Measurements from ENCODE around the gene RNF213. TPM values are rescaled to one million over a fixed set of nuclear protein-coding genes. Genes with fewer than 3 reads are reported as not detected.

The RNF213 gene
- total and polyA plus RNA-seq, 2 of the 8 experiments (the other 6 are each of a cell fraction or from before 2014, with no cell fraction given) = 33.8 to 62.8 TPM

DNA sequence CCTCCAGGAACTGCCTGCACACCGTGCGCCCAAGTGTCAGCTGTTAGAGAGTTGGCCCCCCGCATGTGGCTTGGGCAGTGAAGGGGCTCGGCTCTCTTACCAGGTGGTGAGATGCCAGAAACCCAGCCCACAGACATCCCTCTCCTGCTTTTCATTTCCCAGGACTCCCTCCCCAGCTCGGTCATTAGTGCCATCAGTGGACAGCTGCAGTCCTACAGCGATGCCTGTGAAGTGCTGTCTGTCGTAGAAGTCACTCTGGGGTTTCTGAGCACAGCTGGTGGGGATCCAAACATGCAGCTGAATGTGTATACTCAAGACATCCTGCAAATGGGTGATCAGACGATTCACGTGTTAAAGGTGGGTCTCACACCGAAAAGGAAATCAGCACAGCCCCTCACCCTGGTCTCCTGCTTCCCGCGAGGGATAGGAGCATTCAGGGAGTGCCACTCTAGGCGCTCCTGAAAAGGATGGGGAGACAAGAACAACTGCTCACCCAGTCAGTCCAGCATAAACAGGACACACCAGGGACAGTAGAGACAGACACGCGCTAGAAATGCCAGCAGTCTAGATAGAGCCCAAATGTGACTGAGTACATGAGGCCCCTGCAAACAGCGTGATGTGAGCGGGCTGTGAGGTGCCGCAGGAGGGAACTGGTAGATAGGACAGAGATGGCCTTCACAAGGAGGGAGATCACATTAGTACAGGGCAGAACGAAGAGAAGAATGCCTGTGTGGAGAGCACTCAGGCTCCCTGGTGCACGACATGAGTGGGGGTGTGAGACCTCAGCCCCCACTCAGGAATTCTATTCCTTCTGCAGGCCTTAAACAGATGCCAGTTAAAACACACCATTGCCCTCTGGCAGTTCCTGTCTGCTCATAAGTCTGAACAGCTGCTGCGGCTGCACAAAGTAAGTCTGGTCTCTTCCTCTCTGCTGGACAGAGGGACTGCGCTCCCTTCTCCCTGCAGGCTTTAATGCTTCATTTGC, 128.7 kb downstream of the RNF213 start:
- Histone ChIP-seq H3K9ac (replicated peaks in 1 of 4; ENCODE audit: extremely low read depth in 1 of 4, low read depth in 3 of 4, low read length in 3 of 4) (no peak overlapping the region), H3K27ac (ENCODE audit: low read depth, low read length) (no peak overlapping the region), H2AFZ (ENCODE audit: low read length) (no peak overlapping the region), H4K91ac (replicated peaks; ENCODE audit: insufficient read length, low read length) (no peak overlapping the region), H3K23ac (ENCODE audit: insufficient read length) (no peak overlapping the region), H3K18ac (ENCODE audit: extremely low read depth, low read length) (no peak overlapping the region), H2BK12ac (ENCODE audit: low read depth, low read length) (no peak overlapping the region), H3K56ac (replicated peaks; ENCODE audit: insufficient read length, low read depth, low read length) (no peak overlapping the region), H3K4me2 (ENCODE audit: insufficient read depth in 1 of 2, low read depth in 2 of 2, low read length in 2 of 2) (no peak overlapping the region), H3K4me3 (ENCODE audit: extremely low read depth in 1 of 4, insufficient read depth in 2 of 4, low read depth in 3 of 4, low read length in 4 of 4) (no peak overlapping the region), H3K79me2 (ENCODE audit: control insufficient read depth in 1 of 2, insufficient read depth in 2 of 2, low read length in 2 of 2) (no peaks in the 10 kb centered on the region), H4K5ac (ENCODE audit: insufficient read length, low read depth, low read length) (no peak overlapping the region), H2AK5ac (ENCODE audit: low read depth, low read length) (no peak overlapping the region), H4K8ac (ENCODE audit: extremely low read depth, insufficient read depth, low read length) (no peak overlapping the region), H2BK5ac (ENCODE audit: low read depth, low read length) (no peak overlapping the region), H2BK120ac (replicated peaks; ENCODE audit: low read depth, low read length) (no peak overlapping the region), H3K23me2 (ENCODE audit: low read depth, low read length) (no peaks in the 10 kb centered on the region), H3K79me1 (ENCODE audit: low read depth, low read length) (no peaks in the 10 kb centered on the region; the same call in none of the 2 replicates), H3K36me3 (ENCODE audit: control insufficient read depth in 2 of 4, insufficient read depth in 4 of 4, low read length in 3 of 4) (peaks cover 15 to 55% (median 21%) of the 10 kb centered on the region in 4 experiments; a peak in 6 of 8 replicates), H2BK20ac (ENCODE audit: low read length) (no peak overlapping the region), H3K9me3 (ENCODE audit: insufficient read depth in 2 of 2, low read depth in 1 of 2, low read length in 1 of 2) (no peaks in the 10 kb centered on the region), H2BK15ac (ENCODE audit: low read length) (no peak overlapping the region), H3K4ac (replicated peaks; ENCODE audit: insufficient read length, low read depth, low read length) (no peak overlapping the region), H4K20me1 (replicated peaks in 1 of 2; ENCODE audit: control insufficient read depth in 1 of 2, insufficient read depth in 2 of 2, low read length in 2 of 2) (peaks cover 2% of the 10 kb centered on the region in 2 experiments), H3K27me3 (replicated peaks in 1 of 4; ENCODE audit: control insufficient read depth in 3 of 4, extremely low read depth in 1 of 4, insufficient read depth in 3 of 4, low read length in 3 of 4) (no peaks in the 10 kb centered on the region), H3K14ac (ENCODE audit: insufficient read length) (no peak overlapping the region), H3K4me1 (replicated peaks in 1 of 4; ENCODE audit: control insufficient read depth in 3 of 4, insufficient read depth in 4 of 4, low read length in 3 of 4) (no peaks in the 10 kb centered on the region)
- FAIRE-seq = no peak
- no peak for DNase-seq (ENCODE audit: low read depth in 1 of 2, low spot score in 2 of 2)
- CTCF ChIA-PET (ENCODE audit: partially characterized antibody) = interaction anchor here (0.6 to 2.4 kb wide), 2 partner anchors 28 to 599 kb away, joined by 3 to 8 read pairs; no protein-coding TSS in a partner anchor
- WGBS, 2 experiments (ENCODE audit: extremely low coverage in 1 of 2, insufficient coverage in 1 of 2, insufficient read length in 1 of 2, insufficient replicate concordance in 2 of 2, low coverage in 1 of 2, low lambda C conversion rate in 2 of 2, missing lambda C conversion rate in 1 of 2) = 89% methylated on average over 20 of the region's 22 CpGs; no CpG with 5 or more reads in 1 of the 2 experiments
- POLR2A ChIA-PET (ENCODE audit: partially characterized antibody) = no interaction called here
- TF ChIP-seq HDAC2 (IDR thresholded peaks at IDR 0.05; ENCODE audit: borderline replicate concordance in 1 of 2, low read depth in 2 of 2, low read length in 2 of 2) (no peak), MAFK (IDR thresholded peaks at IDR 0.05; ENCODE audit: low read depth, low read length) (no peak), EP300 (IDR thresholded peaks at IDR 0.05; ENCODE audit: borderline replicate concordance in 1 of 2, low read depth in 2 of 2, low read length in 2 of 2) (no peak)
- TF ChIP-seq, protein P1, sequence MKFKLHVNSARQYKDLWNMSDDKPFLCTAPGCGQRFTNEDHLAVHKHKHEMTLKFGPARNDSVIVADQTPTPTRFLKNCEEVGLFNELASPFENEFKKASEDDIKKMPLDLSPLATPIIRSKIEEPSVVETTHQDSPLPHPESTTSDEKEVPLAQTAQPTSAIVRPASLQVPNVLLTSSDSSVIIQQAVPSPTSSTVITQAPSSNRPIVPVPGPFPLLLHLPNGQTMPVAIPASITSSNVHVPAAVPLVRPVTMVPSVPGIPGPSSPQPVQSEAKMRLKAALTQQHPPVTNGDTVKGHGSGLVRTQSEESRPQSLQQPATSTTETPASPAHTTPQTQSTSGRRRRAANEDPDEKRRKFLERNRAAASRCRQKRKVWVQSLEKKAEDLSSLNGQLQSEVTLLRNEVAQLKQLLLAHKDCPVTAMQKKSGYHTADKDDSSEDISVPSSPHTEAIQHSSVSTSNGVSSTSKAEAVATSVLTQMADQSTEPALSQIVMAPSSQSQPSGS (IDR thresholded peaks at IDR 0.05; ENCODE audit: low read length) = no peak
- TF ChIP-seq, protein P2, sequence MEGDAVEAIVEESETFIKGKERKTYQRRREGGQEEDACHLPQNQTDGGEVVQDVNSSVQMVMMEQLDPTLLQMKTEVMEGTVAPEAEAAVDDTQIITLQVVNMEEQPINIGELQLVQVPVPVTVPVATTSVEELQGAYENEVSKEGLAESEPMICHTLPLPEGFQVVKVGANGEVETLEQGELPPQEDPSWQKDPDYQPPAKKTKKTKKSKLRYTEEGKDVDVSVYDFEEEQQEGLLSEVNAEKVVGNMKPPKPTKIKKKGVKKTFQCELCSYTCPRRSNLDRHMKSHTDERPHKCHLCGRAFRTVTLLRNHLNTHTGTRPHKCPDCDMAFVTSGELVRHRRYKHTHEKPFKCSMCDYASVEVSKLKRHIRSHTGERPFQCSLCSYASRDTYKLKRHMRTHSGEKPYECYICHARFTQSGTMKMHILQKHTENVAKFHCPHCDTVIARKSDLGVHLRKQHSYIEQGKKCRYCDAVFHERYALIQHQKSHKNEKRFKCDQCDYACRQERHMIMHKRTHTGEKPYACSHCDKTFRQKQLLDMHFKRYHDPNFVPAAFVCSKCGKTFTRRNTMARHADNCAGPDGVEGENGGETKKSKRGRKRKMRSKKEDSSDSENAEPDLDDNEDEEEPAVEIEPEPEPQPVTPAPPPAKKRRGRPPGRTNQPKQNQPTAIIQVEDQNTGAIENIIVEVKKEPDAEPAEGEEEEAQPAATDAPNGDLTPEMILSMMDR (IDR thresholded peaks at IDR 0.05; ENCODE audit: control extremely low read depth in 1 of 3, insufficient read depth in 1 of 3, low read depth in 1 of 3, low read length in 3 of 3) = no peak

All from H1 (cell line).